Tibial nerve (tissue), 3 donors: Measurements from ENCODE around the gene RSPH4A.

Experiments used
- POLR2A ChIP-seq, 2 donors: fragments of 450-650 bp; IDR thresholded peaks; one replicate each; pipeline ENCODE4 v1.6.1; 2017; ENCODE audit warnings: antibody characterized with exemption in 2 of 2, mild to moderate bottlenecking in 2 of 2, moderate library complexity in 2 of 2
- TF ChIP-seq, protein P1 (sequence below), 5 experiments: fragments of 200-600 bp in 3 of 5; fragments of 450-650 bp in 2 of 5; sonication (generic) in 3 of 5; IDR thresholded peaks; one replicate each; pipeline ENCODE4 v1.5.1; 2016 to 2019; ENCODE audit warnings: antibody characterized with exemption in 5 of 5, mild to moderate bottlenecking in 3 of 5, moderate library complexity in 2 of 5

DNA sequence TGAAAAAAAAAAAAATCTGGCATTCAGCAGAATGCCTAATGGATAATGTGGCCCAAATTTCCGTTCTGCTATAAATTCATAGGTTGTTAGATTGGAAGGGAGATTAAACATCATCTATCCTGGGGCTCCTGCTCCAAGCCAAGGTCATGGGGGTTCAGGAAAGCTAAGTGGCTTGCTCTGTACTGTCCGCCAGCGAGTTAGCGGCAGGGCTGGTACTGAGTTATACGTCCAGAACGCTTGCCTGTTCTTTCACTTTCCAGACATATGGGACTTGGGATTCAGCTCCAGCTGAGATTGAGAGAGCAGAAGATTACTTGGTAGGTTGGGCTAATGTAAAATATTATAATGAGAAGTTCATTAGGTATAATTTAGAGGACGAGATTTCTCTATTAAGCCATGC lies 44.1 kb upstream of the RSPH4A start:
- TF ChIP-seq, protein P1, sequence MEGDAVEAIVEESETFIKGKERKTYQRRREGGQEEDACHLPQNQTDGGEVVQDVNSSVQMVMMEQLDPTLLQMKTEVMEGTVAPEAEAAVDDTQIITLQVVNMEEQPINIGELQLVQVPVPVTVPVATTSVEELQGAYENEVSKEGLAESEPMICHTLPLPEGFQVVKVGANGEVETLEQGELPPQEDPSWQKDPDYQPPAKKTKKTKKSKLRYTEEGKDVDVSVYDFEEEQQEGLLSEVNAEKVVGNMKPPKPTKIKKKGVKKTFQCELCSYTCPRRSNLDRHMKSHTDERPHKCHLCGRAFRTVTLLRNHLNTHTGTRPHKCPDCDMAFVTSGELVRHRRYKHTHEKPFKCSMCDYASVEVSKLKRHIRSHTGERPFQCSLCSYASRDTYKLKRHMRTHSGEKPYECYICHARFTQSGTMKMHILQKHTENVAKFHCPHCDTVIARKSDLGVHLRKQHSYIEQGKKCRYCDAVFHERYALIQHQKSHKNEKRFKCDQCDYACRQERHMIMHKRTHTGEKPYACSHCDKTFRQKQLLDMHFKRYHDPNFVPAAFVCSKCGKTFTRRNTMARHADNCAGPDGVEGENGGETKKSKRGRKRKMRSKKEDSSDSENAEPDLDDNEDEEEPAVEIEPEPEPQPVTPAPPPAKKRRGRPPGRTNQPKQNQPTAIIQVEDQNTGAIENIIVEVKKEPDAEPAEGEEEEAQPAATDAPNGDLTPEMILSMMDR (IDR thresholded peaks at IDR 0.05), result no peak
- TF ChIP-seq POLR2A (IDR thresholded peaks at IDR 0.05), result no peak
